Skeletal muscle satellite cell (primary cell): ENCODE measurements around the gene TIAL1.

ENCODE experiments used
- H3K27me3 ChIP-seq: 2 replicates; pipeline ENCODE4 v1.7.0; 2013; ENCODE audit warnings: low read length; ENCODE audit not compliant: control insufficient read depth, insufficient read depth
- H3K36me3 ChIP-seq: 2 replicates; pipeline ENCODE4 v1.7.0; 2013; ENCODE audit warnings: mild to moderate bottlenecking, control low read depth, low read length; ENCODE audit not compliant: insufficient read depth
- H3K4me1 ChIP-seq: 2 replicates; pipeline ENCODE4 v1.7.0; 2013; ENCODE audit warnings: low read length; ENCODE audit not compliant: control insufficient read depth, insufficient read depth
- H3K4me2 ChIP-seq: 2 replicates; pipeline ENCODE4 v1.7.0; 2013; ENCODE audit warnings: mild to moderate bottlenecking, low read length
- H3K4me3 ChIP-seq: 2 replicates; pipeline ENCODE4 v1.7.0; 2013; ENCODE audit warnings: low read length
- H3K9ac ChIP-seq: 2 replicates; pipeline ENCODE4 v1.7.0; 2013; ENCODE audit warnings: mild to moderate bottlenecking, low read depth, low read length, moderate library complexity
- H3K9me3 ChIP-seq: replicated peaks from 2 replicates; pipeline ENCODE4 v1.7.0; 2013; ENCODE audit warnings: mild to moderate bottlenecking, control low read depth, low read length

TIAL1 gene

DNA sequence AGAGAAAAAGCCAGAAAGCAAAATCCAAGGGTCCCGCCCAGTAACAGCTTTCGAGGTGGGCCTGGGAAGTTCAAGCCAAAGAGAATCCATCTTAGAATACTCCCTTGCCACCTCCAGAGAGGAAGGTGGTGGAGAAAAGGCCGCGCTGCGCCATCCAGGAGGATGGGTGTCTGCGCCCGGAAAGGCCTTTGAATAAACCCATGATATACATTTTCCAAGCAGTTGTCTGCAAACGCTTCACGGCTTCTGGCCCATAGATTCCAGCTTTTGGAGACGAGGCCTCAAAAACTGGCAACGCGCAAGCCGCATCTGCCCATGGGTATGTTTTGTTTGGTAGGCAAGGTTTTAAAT lies 72.1 kb downstream of the TIAL1 start:
- peaks cover 20% of the 10 kb centered on the region for H3K36me3 ChIP-seq
- H3K4me3 ChIP-seq, result no peak overlapping the region
- H3K4me1 ChIP-seq, result peaks cover 10% of the 10 kb centered on the region
- no peak overlapping the region for H3K9ac ChIP-seq
- no peaks in the 10 kb centered on the region for H3K27me3 ChIP-seq
- H3K4me2 ChIP-seq, result no peak overlapping the region
- H3K9me3 ChIP-seq, result no peaks in the 10 kb centered on the region

DNA sequence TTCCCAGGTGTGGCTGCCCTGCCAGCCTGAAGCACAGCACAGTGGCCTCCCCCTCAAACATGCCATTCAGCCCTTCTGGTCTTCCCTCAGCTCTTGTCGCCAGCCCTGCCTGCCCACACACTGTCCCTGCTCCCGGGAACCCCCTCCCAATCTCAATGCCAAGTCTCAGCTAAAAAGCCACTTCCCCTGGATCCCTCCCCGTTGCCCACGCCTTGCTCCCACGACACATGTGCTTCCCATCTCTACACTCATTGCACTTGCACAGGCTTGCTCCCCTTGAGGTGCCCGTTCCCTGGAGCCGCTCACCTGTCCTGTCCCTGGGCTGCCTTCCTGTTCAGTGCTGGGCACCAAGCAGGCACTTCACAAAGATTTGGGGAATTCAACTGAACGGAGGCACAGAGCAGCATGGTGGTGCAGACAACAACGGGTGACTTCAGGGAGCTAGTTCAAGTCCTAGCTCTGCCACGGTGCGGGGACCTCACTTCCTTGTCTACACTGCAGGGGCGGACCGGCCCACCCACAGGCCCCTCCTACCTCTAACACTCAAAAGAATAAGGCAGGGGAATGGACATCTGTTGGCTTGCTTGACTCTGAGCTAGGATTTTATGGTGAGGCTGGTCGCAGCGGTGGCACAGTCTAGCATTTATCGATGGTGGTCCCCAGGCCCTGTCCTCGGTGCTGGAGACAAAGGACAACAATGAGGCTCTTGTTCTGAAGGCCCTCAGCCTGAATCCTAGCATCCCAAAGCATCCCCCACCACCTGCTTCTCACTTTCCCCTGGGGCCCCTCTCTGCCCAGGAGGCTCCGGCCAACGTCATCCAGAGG lies 72.7 kb downstream of the TIAL1 start:
- Histone ChIP-seq H3K9me3 (no peaks in the 10 kb centered on the region), H3K36me3 (peaks cover 20% of the 10 kb centered on the region), H3K9ac (no peak overlapping the region), H3K4me1 (peaks cover 10% of the 10 kb centered on the region), H3K4me2 (no peak overlapping the region), H3K4me3 (no peak overlapping the region), H3K27me3 (no peaks in the 10 kb centered on the region)
